A673 (cell line): ENCODE results near the gene XYLT1. TPM values are rescaled to one million over a fixed set of nuclear protein-coding genes. Genes with fewer than 3 reads are reported as not detected.
"Not testable (repeated sequence)": the region's sequence is repeated elsewhere in the genome, so short reads cannot be mapped to it uniquely, and the experiment has no call there.

Experiments
- BruUV-seq: library from RNA; stranded (reverse); fragments of 400-500 nt; replicated peaks from 2 replicates; lab custom pipeline; 2021; lab: Mats Ljungman, UMichigan
- CTCF ChIA-PET: fragments of 300-600 bp; sonication (Branson Sonifier 250); formaldehyde crosslinking; loops from one replicate; lab custom pipeline; 2022; ENCODE audit warnings: antibody characterized with exemption; lab: Charles Lee
- POLR2A ChIA-PET: fragments of 300-600 bp; sonication (Branson Sonifier 250); formaldehyde crosslinking; loops from one replicate; lab custom pipeline; 2022; ENCODE audit warnings: antibody characterized with exemption; ENCODE audit not compliant: low non-redundant PET; lab: Charles Lee
- DNase-seq: peaks from one replicate; pipeline ENCODE4 v3.0.0-alpha.2; 2015; ENCODE audit warnings: low spot score
- H3K27ac ChIP-seq: fragments of 200-600 bp; sonication (generic); 2 replicates; pipeline ENCODE4 v1.5.1; 2016; ENCODE audit warnings: mixed run types, low read depth, mild to moderate bottlenecking, mixed read lengths, antibody characterized with exemption, low read length; ENCODE audit not compliant: poor library complexity, severe bottlenecking
- H3K27me3 ChIP-seq: fragments of 200-600 bp; sonication (generic); replicated peaks from 2 replicates; pipeline ENCODE4 v1.6.1; 2017; ENCODE audit warnings: mixed run types, low read depth, mild to moderate bottlenecking, mixed read lengths, antibody characterized with exemption, low read length; ENCODE audit not compliant: insufficient read depth, poor library complexity
- H3K36me3 ChIP-seq: fragments of 200-600 bp; sonication (generic); 2 replicates; pipeline ENCODE4 v1.6.1; 2016; ENCODE audit warnings: mixed run types, mild to moderate bottlenecking, mixed read lengths, antibody characterized with exemption, low read length; ENCODE audit not compliant: insufficient read depth, poor library complexity, severe bottlenecking
- H3K4me1 ChIP-seq: fragments of 200-600 bp; sonication (generic); 2 replicates; pipeline ENCODE4 v1.6.1; 2017; ENCODE audit warnings: mixed run types, mild to moderate bottlenecking, mixed read lengths, antibody characterized with exemption, low read length; ENCODE audit not compliant: insufficient read depth, poor library complexity, severe bottlenecking
- H3K4me3 ChIP-seq: fragments of 200-600 bp; sonication (generic); 2 replicates; pipeline ENCODE4 v1.5.1; 2016; ENCODE audit warnings: low read depth, mixed run types, mild to moderate bottlenecking, mixed read lengths, low read length; ENCODE audit not compliant: poor library complexity, severe bottlenecking
- H3K9me3 ChIP-seq: fragments of 200-600 bp; sonication (generic); 2 replicates; pipeline ENCODE4 v1.6.1; 2016; ENCODE audit warnings: mixed run types, low read depth, mild to moderate bottlenecking, mixed read lengths, antibody characterized with exemption, low read length; ENCODE audit not compliant: poor library complexity, severe bottlenecking
- EZH2 ChIP-seq: fragments of 200-600 bp; sonication (generic); IDR thresholded peaks from 2 replicates; pipeline ENCODE4 v1.6.1; 2017; ENCODE audit warnings: borderline replicate concordance, low read depth, mild to moderate bottlenecking, mixed read lengths, antibody characterized with exemption, low read length; ENCODE audit not compliant: poor library complexity, severe bottlenecking
- intact Hi-C: fragments of 100-400 bp; cut with micrococcal nuclease; formaldehyde crosslinking; loops from one replicate; pipeline ENCODE4 v1.10.0; 2022; ENCODE audit not compliant: unreplicated experiment
- total RNA-seq: library from RNA; stranded (reverse); gene quantifications from 2 replicates; pipeline ENCODE4 v1.2.3, GENCODE V29; 2021
- TF ChIP-seq, protein P1 (sequence below): fragments of 300-800, 200-600 bp; sonication (generic); conservative IDR thresholded peaks from 2 replicates; pipeline ENCODE4 v1.5.1; 2017; ENCODE audit warnings: low read depth, mild to moderate bottlenecking, antibody characterized with exemption, low read length, moderate library complexity, mixed read lengths

The XYLT1 gene
- total RNA-seq, 1 experiment from 2014 or later, result 0.64 TPM

DNA sequence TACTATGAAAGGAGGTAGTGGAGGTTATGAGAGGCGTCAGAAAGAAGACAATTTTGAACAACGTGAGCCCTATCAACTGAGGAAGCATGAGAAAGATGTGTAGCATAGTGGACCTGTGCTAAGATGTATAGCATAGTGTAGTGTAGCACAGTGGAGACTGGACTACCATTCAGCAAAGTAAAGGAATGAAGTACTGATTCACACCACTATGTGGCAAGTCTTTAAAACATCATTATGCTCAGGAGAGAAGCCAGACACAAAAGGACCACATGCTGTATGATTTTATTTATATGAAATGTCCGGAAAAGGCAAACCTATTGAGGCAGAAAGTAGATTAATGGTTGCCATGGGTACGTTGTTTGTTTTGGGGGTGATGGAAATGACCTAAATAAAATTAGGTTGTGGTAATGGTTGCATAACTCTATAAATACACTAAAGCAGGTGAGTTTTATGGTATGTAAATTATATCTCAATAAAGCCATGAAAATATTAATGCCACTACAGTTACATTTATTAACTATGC, 20.4 kb upstream of the XYLT1 start:
- Histone ChIP-seq H3K27me3 (no peaks in the 10 kb centered on the region), H3K36me3 (no peaks in the 10 kb centered on the region), H3K4me3 (no peak overlapping the region), H3K4me1 (no peaks in the 10 kb centered on the region), H3K27ac (no peak overlapping the region), H3K9me3 (no peaks in the 10 kb centered on the region)
- TF ChIP-seq, protein P1, sequence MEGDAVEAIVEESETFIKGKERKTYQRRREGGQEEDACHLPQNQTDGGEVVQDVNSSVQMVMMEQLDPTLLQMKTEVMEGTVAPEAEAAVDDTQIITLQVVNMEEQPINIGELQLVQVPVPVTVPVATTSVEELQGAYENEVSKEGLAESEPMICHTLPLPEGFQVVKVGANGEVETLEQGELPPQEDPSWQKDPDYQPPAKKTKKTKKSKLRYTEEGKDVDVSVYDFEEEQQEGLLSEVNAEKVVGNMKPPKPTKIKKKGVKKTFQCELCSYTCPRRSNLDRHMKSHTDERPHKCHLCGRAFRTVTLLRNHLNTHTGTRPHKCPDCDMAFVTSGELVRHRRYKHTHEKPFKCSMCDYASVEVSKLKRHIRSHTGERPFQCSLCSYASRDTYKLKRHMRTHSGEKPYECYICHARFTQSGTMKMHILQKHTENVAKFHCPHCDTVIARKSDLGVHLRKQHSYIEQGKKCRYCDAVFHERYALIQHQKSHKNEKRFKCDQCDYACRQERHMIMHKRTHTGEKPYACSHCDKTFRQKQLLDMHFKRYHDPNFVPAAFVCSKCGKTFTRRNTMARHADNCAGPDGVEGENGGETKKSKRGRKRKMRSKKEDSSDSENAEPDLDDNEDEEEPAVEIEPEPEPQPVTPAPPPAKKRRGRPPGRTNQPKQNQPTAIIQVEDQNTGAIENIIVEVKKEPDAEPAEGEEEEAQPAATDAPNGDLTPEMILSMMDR, result no peak
- no peak for TF ChIP-seq EZH2
- DNase-seq, result no peak
- POLR2A ChIA-PET, result no interaction called here
- intact Hi-C loops, result no loop called here
- no TSS peak for BruUV-seq
- CTCF ChIA-PET, result no interaction called here

GRCh38 chr16:17488506-17488905, 17.7 kb upstream of the XYLT1 start:
- Histone ChIP-seq H3K36me3 (no peaks in the 10 kb centered on the region), H3K9me3 (no peaks in the 10 kb centered on the region), H3K4me3 (no peak overlapping the region), H3K27me3 (no peaks in the 10 kb centered on the region), H3K27ac (no peak overlapping the region), H3K4me1 (no peaks in the 10 kb centered on the region)
- POLR2A ChIA-PET, result no interaction called here
- DNase-seq, result no peak
- CTCF ChIA-PET, result no interaction called here
- intact Hi-C loops, result no loop called here
- TF ChIP-seq, protein P1, result no peak
- no TSS peak for BruUV-seq

GRCh38 chr16:17483351-17483750, 12.6 kb upstream of the XYLT1 start:
- no peaks in the 10 kb centered on the region for H3K36me3 ChIP-seq
- no peaks in the 10 kb centered on the region for H3K27me3 ChIP-seq
- no peak for DNase-seq
- intact Hi-C loops, result no loop called here
- H3K4me3 ChIP-seq, result no peak overlapping the region
- ChIA-PET POLR2A (no interaction called here), CTCF (no interaction called here)
- H3K4me1 ChIP-seq, result no peaks in the 10 kb centered on the region
- TF ChIP-seq, protein P1, result no peak
- no peak for TF ChIP-seq EZH2
- H3K9me3 ChIP-seq, result no peaks in the 10 kb centered on the region
- H3K27ac ChIP-seq, result no peak overlapping the region
- no TSS peak for BruUV-seq

DNA sequence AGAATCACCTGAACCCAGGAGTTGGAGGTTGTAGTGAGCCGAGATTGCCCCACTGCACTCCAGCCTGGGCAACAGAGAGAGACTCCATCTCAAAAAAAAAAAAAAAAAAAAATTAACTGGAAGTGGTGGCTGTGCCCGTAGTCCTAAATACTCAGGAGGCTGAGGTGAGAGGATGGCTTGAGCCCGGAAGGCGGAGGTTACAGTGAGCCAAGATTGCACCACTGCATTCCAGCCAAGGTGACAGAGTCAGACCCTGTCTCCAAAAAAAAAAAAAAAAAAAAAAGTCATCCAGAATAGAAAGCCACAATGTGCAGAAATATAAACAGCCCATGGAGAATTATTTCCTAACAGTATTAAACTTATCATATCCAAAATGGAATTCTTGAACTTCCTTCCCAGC, 11.6 kb upstream of the XYLT1 start:
- H3K9me3 ChIP-seq, DNase-seq, intact Hi-C loops, H3K4me3 ChIP-seq, CTCF ChIA-PET, H3K27ac ChIP-seq, H3K36me3 ChIP-seq, H3K27me3 ChIP-seq, BruUV-seq, POLR2A ChIA-PET, H3K4me1 ChIP-seq: not testable (repeated sequence)
